ENCODE results near the gene ATP6V1B1. TPM values are rescaled to one million over a fixed set of nuclear protein-coding genes. Genes with fewer than 3 reads are reported as not detected.
A peak's percentile ranks its signal among the peaks of the same experiment; 100 is the strongest.

ATP6V1B1 gene
- total RNA-seq, 1 donor: not detected

DNA sequence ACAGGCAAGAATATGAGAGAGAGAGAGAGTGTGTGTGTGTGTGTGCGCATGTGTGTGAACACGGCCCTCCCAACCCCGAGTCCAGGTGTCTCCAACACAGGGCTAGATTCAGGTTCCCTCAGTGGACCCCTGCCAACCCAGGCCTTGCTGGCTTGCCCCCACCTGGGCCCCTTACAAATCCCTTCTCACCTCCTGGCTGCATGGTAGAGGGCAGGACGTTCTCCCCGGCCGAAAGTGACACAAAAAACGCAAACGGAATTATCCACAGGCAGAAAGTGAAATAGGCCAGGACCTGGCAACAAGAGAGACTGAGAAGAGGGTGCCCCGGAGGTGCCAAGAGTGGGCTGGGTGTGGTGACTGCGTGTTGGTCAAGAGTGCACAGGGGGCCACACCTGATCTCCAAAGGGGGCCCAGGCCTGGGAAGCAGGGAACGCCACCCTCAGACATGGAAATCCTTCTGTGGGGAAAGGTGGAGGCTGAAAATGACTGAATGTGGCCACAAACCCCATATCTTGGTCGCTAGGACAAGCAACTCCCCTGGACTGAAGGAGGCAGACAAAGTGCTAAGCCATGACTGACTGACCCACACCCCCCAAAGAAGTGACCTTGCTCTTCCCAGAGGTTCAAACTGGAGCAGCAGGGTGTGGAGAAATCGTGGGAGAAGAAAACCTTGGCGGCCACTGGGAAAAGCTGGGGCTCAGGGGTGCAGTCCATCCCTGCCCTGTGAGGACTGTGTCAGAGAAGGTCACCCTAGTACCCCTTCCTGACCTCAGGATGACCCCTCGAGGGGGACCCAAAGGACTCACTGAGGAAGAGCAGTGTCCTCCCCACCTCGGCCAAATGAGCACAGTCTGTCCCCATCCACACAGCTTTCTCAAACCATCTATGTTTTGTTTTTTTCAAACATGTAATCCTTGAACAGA is 53.3 kb downstream of the ATP6V1B1 start:
- no peak overlapping the region for H3K4me3 ChIP-seq (ENCODE audit: low read depth, low read length)
- TF ChIP-seq, protein P1, sequence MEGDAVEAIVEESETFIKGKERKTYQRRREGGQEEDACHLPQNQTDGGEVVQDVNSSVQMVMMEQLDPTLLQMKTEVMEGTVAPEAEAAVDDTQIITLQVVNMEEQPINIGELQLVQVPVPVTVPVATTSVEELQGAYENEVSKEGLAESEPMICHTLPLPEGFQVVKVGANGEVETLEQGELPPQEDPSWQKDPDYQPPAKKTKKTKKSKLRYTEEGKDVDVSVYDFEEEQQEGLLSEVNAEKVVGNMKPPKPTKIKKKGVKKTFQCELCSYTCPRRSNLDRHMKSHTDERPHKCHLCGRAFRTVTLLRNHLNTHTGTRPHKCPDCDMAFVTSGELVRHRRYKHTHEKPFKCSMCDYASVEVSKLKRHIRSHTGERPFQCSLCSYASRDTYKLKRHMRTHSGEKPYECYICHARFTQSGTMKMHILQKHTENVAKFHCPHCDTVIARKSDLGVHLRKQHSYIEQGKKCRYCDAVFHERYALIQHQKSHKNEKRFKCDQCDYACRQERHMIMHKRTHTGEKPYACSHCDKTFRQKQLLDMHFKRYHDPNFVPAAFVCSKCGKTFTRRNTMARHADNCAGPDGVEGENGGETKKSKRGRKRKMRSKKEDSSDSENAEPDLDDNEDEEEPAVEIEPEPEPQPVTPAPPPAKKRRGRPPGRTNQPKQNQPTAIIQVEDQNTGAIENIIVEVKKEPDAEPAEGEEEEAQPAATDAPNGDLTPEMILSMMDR (IDR thresholded peaks at IDR 0.05; ENCODE audit: insufficient read depth, low read depth, low read length): no peak
- DNase-seq (ENCODE audit: low read depth): no peak

DNA sequence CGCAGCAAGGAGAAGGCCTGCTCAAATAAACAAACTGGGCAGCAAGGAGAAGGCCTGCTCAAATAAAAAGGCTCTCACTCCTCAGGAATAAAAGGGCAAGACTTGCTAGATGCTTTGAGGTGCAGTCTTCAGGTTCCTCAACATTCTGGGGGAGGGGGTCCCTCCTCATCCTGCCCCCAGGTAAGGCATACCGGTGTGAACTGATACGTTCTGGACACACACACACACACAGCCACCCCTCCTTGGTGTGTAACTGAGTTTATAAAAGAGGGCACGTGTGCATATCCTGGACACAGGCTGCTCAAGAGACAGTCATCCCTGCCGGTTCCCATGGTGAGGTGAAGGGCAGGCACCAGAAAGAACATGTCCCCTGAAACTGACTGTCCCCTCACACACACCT is 54.5 kb downstream of the ATP6V1B1 start:
- TF ChIP-seq, protein P1 (IDR thresholded peaks at IDR 0.05; ENCODE audit: insufficient read depth, low read depth, low read length): no peak
- DNase-seq (ENCODE audit: low read depth): no peak
- no peak overlapping the region for H3K4me3 ChIP-seq (ENCODE audit: low read depth, low read length)

DNA sequence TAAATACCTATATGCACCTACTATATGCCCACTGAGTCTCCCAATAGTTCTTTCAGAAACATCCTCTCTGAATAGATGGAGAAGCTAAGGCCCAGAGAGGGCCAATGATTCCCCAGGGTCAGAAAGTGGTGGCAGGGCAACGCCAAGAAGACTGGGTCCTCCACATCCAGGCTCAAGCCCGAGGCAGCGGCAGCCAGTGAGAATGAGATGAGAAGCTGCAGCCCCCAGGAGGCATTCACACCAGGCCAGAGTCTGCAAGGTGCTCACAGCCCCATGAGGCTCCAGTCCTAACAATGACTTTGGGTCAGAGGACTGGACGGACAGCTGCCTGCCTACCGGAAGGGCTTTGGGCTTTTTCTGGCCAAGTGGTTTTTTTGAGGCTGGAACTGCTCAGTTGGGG is 55.4 kb downstream of the ATP6V1B1 start:
- no peak overlapping the region for H3K4me3 ChIP-seq (ENCODE audit: low read depth, low read length)
- no peak for DNase-seq (ENCODE audit: low read depth)
- TF ChIP-seq, protein P1 (IDR thresholded peaks at IDR 0.05; ENCODE audit: insufficient read depth, low read depth, low read length): no peak

DNA sequence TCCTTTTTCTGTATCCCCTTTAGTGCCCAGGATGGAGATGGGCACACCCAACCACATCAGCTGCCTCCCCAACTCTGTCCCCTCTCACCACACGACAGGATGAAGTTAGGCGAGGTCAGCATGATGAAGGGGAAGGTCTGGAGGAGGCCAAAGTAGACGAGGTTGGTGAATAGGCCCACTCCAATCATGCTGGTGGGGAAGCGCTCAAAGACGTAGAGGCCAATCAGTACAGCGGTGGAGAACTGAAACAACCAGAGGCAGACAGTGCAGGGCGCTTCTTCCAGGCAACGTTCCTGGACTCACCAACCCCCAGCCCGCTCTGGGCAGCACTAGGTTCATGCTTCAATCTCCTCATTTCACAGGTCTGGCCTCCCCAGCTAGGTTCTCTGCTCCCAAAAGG is 56.0 kb downstream of the ATP6V1B1 start:
- no peak for DNase-seq (ENCODE audit: low read depth)
- TF ChIP-seq, protein P1 (IDR thresholded peaks at IDR 0.05; ENCODE audit: insufficient read depth, low read depth, low read length): no peak

DNA sequence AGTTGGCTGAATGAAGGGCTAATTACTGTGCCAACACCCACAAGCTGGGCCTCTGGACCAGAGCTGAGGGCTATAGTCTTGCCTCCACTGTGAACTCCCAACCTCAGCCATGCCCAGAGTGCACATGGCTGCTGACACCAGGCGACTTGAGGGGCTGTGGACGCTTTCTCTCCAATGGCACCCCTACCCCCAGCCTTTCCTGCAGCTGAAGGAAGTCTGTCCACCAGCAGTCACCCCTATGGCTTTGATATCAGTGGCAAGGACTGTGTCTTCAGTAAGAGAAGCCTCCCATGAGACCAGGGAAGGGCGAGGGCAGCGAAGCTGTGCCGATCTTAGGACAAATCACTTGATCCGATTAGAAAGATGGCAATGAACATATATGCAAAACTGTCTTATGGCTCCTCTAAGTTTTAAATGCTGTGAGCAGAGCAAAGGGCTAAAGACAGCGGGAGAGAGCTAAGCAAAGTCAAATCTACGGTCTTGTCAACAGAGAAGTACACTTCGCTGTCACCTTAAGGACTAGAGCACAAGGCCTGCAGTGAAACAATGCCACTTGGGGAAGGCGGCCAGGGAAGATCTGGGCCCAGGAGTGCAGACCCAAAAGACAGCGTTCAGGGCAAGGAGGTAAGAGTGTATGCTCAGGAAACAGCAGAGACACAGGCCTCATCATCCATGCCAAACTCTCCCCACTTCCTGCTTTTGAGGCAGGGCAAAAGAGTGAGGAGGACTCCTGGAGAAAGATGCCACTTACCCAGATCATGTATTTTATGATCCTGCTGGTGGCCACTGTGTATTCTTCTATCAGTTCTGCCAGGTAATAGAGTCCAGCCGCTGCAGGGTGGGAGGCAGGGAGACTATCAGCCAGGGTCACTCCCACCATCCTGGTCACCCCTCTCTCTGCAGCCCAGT is 57.5 kb downstream of the ATP6V1B1 start:
- H3K4me3 ChIP-seq (ENCODE audit: low read depth, low read length): peak overlapping the region; percentile 94
- no peak for DNase-seq (ENCODE audit: low read depth)
- TF ChIP-seq, protein P1 (IDR thresholded peaks at IDR 0.05; ENCODE audit: insufficient read depth, low read depth, low read length): no peak

More for the DNA sequence above, 56.0 kb downstream of the ATP6V1B1 start:
- H3K4me3 ChIP-seq (ENCODE audit: low read depth, low read length): no peak overlapping the region

DNA sequence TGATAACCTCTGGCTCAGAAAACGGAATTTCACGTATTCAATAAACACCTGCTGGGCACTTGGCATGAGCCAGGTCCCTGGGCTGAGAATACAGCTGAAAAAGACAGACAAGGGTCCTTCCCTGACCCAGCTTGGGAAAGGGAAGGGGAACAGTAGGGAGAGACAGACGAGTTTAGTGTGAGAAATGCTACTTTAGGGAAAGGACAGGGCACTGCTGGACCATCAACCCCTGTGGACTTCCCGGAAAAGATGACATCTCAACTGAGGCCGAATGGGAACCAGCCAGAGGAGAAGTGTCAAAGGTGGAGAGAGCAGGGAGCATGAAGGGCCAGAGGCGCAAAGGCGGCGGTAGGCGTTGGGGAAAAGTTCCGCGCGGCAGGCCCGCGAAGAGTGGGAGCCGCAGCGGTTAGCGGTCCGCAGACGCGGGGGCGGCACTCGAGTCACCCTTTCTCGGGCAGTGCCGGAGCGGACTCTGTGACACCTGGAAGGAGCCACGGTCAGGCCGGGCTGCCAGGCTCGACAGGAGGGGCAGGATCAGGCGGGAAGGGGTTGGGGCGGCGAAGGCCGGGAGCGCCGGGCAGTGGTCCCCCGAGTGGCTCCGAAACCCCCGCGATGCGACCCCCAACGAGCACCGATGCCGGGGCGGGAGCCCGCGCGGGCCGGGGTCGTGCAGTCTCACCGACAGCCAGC is 58.5 kb downstream of the ATP6V1B1 start:
- TF ChIP-seq, protein P1 (IDR thresholded peaks at IDR 0.05; ENCODE audit: insufficient read depth, low read depth, low read length): no peak
- peak; percentile 22 for DNase-seq (ENCODE audit: low read depth)
- H3K4me3 ChIP-seq (ENCODE audit: low read depth, low read length): peak overlapping the region; percentile 94
